DND-41 (cell line): Measurements from ENCODE around the gene WDTC1.

Experiments
- CTCF ChIP-seq: IDR thresholded peaks from 2 replicates; pipeline ENCODE4 v1.5.1; 2012; ENCODE audit warnings: borderline replicate concordance, low read length, moderate library complexity, mild to moderate bottlenecking; ENCODE audit not compliant: poor library complexity, severe bottlenecking; ENCODE audit errors: extremely low read depth
- EZH2 ChIP-seq: IDR thresholded peaks from 3 replicates; pipeline ENCODE4 v1.6.1; 2012; ENCODE audit warnings: borderline replicate concordance, low read depth, mild to moderate bottlenecking, moderate library complexity, low read length, inconsistent platforms; ENCODE audit not compliant: severe bottlenecking

DNA sequence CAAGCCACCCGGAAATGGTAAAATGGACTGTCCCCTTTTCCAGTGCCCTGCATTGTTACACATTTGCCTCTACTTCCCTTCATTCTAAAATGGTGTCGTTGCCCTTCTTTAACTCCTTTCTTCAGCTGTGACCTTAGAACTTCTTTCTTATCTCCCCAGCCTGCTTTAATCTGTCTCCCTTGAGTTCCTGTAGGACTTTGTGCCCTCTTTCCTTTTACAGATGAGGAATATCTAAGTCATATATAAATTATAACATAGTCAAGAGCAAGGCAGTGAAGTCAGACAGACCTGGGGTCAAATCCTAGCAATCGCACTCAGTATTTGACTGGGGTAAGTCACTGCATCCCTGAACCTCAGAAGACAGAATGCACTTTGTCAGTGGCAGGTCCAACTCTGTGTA lies 56.1 kb downstream of the WDTC1 start:
- TF ChIP-seq CTCF, result no peak
- no peak for TF ChIP-seq EZH2
